GM23338 (cell line): ENCODE data around the gene ITIH3. TPM values are rescaled to one million over a fixed set of nuclear protein-coding genes. Genes with fewer than 3 reads are reported as not detected.

Experiments
- ATAC-seq: fragments of 200-7000 bp; cut with Tn5 transposase; 3 replicates; pipeline ENCODE4 v1.9.1; 2020
- DNase-seq: peaks from one replicate; pipeline ENCODE4 v3.0.0-alpha.2; 2015; ENCODE audit warnings: low spot score
- H2AFZ ChIP-seq: fragments of 200-600 bp; sonication (generic); 2 replicates; pipeline ENCODE4 v1.8.0; 2016; ENCODE audit warnings: antibody characterized with exemption, mild to moderate bottlenecking, moderate library complexity
- H3F3A ChIP-seq: fragments of 200-600 bp; sonication (generic); replicated peaks from 2 replicates; pipeline ENCODE4 v1.8.0; 2017; ENCODE audit warnings: antibody characterized with exemption, mixed run types, low read depth
- H3K27ac ChIP-seq: fragments of 200-600 bp; sonication (generic); 2 replicates; pipeline ENCODE4 v1.6.1; 2016; ENCODE audit warnings: low read depth
- H3K27me3 ChIP-seq: fragments of 200-600 bp; sonication (generic); 2 replicates; pipeline ENCODE4 v1.8.0; 2016; ENCODE audit warnings: mild to moderate bottlenecking, mixed run types, moderate library complexity; ENCODE audit not compliant: insufficient read depth
- H3K36me3 ChIP-seq: fragments of 200-600 bp; sonication (generic); 2 replicates; pipeline ENCODE4 v1.8.0; 2016; ENCODE audit warnings: mild to moderate bottlenecking; ENCODE audit not compliant: insufficient read depth
- H3K4me1 ChIP-seq: fragments of 200-600 bp; sonication (generic); 2 replicates; pipeline ENCODE4 v1.8.0; 2016; ENCODE audit warnings: mild to moderate bottlenecking, moderate library complexity; ENCODE audit not compliant: insufficient read depth
- H3K4me2 ChIP-seq: fragments of 200-600 bp; sonication (generic); 2 replicates; pipeline ENCODE4 v1.7.1; 2017; ENCODE audit warnings: mixed run types
- H3K4me3 ChIP-seq: fragments of 200-600 bp; sonication (generic); 2 replicates; pipeline ENCODE4 v1.6.1; 2016; ENCODE audit warnings: mixed run types
- H3K79me2 ChIP-seq: fragments of 200-600 bp; sonication (generic); replicated peaks from 2 replicates; pipeline ENCODE4 v1.8.0; 2017; ENCODE audit warnings: mild to moderate bottlenecking; ENCODE audit not compliant: insufficient read depth
- H3K9me2 ChIP-seq: fragments of 200-600 bp; sonication (generic); 2 replicates; pipeline ENCODE4 v1.8.0; 2017; ENCODE audit not compliant: insufficient read depth
- H4K20me1 ChIP-seq: fragments of 200-600 bp; sonication (generic); replicated peaks from 2 replicates; pipeline ENCODE4 v1.8.0; 2017; ENCODE audit warnings: mild to moderate bottlenecking; ENCODE audit not compliant: insufficient read depth
- H3K27ac Mint-ChIP-seq: 2 replicates; pipeline ENCODE4 v1.8.0; 2020; ENCODE audit warnings: inconsistent platforms, mild to moderate bottlenecking, moderate library complexity, mixed read lengths
- H3K27me3 Mint-ChIP-seq: 3 replicates; pipeline ENCODE4 v1.8.0; 2022; ENCODE audit warnings: low read depth, mild to moderate bottlenecking, moderate library complexity, mixed read lengths, inconsistent platforms; ENCODE audit not compliant: insufficient read depth, poor library complexity
- H3K36me3 Mint-ChIP-seq: 3 replicates; pipeline ENCODE4 v1.8.0; 2021; ENCODE audit warnings: low read depth, mild to moderate bottlenecking, inconsistent platforms, moderate library complexity, mixed read lengths
- H3K4me1 Mint-ChIP-seq: 3 replicates; pipeline ENCODE4 v1.8.0; 2020; ENCODE audit warnings: mild to moderate bottlenecking, inconsistent platforms, mixed read lengths
- H3K4me3 Mint-ChIP-seq: 3 replicates; pipeline ENCODE4 v1.8.0; 2021; ENCODE audit warnings: moderate library complexity, mild to moderate bottlenecking, inconsistent platforms, mixed read lengths
- H3K9me3 Mint-ChIP-seq: 3 replicates; pipeline ENCODE4 v1.8.0; 2020; ENCODE audit warnings: moderate library complexity, mild to moderate bottlenecking, inconsistent platforms, mixed read lengths
- CREB1 ChIP-seq: fragments of 250-450 bp; sonication (Bioruptor Pico); IDR thresholded peaks from 2 replicates; pipeline ENCODE4 v1.5.0; 2020; ENCODE audit warnings: low read depth, mild to moderate bottlenecking, moderate library complexity
- CTCF ChIP-seq, 2 experiments: fragments of 200-600 bp in 1 of 2; sonication (generic) in 1 of 2; conservative IDR thresholded peaks; 2 replicates each; pipeline versions ENCODE4 v1.5.1 to v1.6.1; 2016 to 2017; ENCODE audit warnings: antibody characterized with exemption in 2 of 2, low read depth in 2 of 2, mild to moderate bottlenecking in 2 of 2, moderate library complexity in 1 of 2
- ETS1 ChIP-seq: IDR thresholded peaks from 2 replicates; pipeline ENCODE4 v1.6.1; 2016; ENCODE audit warnings: antibody characterized with exemption
- EZH2 ChIP-seq: fragments of 200-600 bp; sonication (generic); IDR thresholded peaks from one replicate; pipeline ENCODE4 v1.8.0; 2017; ENCODE audit warnings: antibody characterized with exemption, mild to moderate bottlenecking, low read depth; ENCODE audit not compliant: unreplicated experiment
- EZH2phosphoT487 ChIP-seq: fragments of 200-600 bp; sonication (generic); IDR thresholded peaks from one replicate; pipeline ENCODE4 v1.8.1; 2018; ENCODE audit warnings: antibody characterized with exemption; ENCODE audit not compliant: unreplicated experiment
- JUNB ChIP-seq: IDR thresholded peaks from one replicate; pipeline ENCODE4 v1.6.1; 2016; ENCODE audit warnings: antibody characterized with exemption; ENCODE audit not compliant: unreplicated experiment
- NANOG ChIP-seq: IDR thresholded peaks from 2 replicates; pipeline ENCODE4 v1.6.1; 2016; ENCODE audit warnings: antibody characterized with exemption, borderline replicate concordance
- POLR2AphosphoS5 ChIP-seq: IDR thresholded peaks from 2 replicates; pipeline ENCODE4 v1.6.1; 2016; ENCODE audit warnings: antibody characterized with exemption, low read depth
- STAT1 ChIP-seq: IDR thresholded peaks from one replicate; pipeline ENCODE4 v1.6.1; 2016; ENCODE audit warnings: antibody characterized with exemption; ENCODE audit not compliant: unreplicated experiment
- ZNF114 ChIP-seq: fragments of 250-450 bp; sonication (Bioruptor Pico); IDR thresholded peaks from 2 replicates; pipeline ENCODE4 v1.5.0; 2020; ENCODE audit warnings: mild to moderate bottlenecking, moderate library complexity
- ZNF331 ChIP-seq: fragments of 250-450 bp; sonication (Bioruptor Pico); IDR thresholded peaks from 2 replicates; pipeline ENCODE4 v1.5.0; 2020; ENCODE audit warnings: low read depth, mild to moderate bottlenecking, moderate library complexity
- polyA plus RNA-seq: library from polyadenylated mRNA; unstranded; fragments of >200 nt; fragmentation: Nextera tagmentation; extraction: Ambion mirVana; gene quantifications from 2 replicates; pipeline ENCODE4 v1.2.1, GENCODE V29; 2016
- total RNA-seq: library from RNA; depleted of rRNA; stranded (reverse); fragments of >200 nt; shearing (Covaris generic); gene quantifications from 2 replicates; pipeline ENCODE4 v1.2.3, GENCODE V29; 2014
- TF ChIP-seq, protein P1 (sequence below): fragments of 250-450 bp; sonication (Bioruptor Pico); IDR thresholded peaks from 2 replicates; pipeline ENCODE4 v1.5.0; 2020; ENCODE audit warnings: mild to moderate bottlenecking, moderate library complexity

The ITIH3 gene
- total and polyA plus RNA-seq, 2 experiments from 2014 or later = not detected

DNA sequence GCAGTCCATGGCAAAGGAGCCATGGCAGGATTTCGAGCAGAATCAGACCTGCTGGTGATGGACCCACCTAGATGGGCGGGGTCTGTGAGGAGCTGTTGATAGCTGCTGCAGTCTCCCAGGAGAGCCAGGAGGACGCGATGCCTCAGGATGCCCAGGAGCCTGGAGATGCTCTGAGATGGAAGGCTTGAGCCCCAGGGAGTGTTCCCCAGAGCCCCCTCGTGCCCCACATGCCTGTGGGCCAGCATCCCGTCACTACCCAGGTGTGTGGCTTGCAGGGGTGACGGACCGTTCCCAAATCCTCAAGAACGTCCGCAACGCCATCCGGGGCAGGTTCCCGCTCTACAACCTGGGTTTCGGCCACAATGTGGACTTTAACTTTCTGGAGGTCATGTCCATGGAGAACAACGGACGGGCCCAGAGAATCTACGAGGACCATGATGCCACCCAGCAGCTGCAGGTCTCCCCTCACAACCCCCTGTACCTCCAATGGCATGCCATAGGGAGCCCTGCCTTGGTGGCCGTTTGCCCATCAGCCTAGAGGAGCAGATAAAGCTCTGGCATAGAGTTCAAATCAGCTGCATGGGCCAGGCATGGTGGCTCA, 10.5 kb upstream of the ITIH3 start (continued):
- TF ChIP-seq EZH2 (no peak), JUNB (no peak), EZH2phosphoT487 (no peak), CREB1 (CRISPR knock-in tag) (no peak), ETS1 (no peak)

DNA sequence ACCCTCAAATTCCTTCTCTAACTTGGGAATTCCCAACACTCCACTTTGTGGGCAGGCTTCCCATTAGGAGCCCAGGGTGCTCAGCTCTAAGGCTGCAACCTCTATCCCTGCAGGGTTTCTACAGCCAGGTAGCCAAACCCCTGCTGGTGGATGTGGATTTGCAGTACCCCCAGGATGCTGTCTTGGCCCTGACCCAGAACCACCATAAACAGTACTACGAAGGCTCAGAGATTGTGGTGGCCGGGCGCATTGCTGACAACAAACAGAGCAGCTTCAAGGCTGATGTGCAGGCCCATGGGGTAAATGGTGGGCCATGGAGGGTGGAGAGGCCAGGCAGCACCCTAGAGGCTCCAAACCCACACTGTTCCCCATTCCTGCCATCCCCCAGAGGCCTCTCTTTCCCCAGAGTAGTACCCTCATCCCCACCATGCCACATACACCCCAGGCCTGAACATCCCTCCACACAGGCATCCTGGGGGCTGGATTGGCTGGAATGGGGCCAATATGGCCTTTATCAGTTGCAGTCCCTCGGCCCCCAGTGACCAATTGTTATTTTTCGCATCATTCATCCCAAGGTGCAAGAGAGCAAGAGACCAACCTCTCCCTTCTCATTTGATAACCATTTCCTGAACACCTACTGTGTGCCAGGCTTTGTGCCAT, 9.5 kb upstream of the ITIH3 start:
- H3K9me3 Mint-ChIP-seq = peaks cover 2% of the 10 kb centered on the region; the same call in 1 of the 3 replicates
- no peak for ATAC-seq
- TF ChIP-seq, protein P1, sequence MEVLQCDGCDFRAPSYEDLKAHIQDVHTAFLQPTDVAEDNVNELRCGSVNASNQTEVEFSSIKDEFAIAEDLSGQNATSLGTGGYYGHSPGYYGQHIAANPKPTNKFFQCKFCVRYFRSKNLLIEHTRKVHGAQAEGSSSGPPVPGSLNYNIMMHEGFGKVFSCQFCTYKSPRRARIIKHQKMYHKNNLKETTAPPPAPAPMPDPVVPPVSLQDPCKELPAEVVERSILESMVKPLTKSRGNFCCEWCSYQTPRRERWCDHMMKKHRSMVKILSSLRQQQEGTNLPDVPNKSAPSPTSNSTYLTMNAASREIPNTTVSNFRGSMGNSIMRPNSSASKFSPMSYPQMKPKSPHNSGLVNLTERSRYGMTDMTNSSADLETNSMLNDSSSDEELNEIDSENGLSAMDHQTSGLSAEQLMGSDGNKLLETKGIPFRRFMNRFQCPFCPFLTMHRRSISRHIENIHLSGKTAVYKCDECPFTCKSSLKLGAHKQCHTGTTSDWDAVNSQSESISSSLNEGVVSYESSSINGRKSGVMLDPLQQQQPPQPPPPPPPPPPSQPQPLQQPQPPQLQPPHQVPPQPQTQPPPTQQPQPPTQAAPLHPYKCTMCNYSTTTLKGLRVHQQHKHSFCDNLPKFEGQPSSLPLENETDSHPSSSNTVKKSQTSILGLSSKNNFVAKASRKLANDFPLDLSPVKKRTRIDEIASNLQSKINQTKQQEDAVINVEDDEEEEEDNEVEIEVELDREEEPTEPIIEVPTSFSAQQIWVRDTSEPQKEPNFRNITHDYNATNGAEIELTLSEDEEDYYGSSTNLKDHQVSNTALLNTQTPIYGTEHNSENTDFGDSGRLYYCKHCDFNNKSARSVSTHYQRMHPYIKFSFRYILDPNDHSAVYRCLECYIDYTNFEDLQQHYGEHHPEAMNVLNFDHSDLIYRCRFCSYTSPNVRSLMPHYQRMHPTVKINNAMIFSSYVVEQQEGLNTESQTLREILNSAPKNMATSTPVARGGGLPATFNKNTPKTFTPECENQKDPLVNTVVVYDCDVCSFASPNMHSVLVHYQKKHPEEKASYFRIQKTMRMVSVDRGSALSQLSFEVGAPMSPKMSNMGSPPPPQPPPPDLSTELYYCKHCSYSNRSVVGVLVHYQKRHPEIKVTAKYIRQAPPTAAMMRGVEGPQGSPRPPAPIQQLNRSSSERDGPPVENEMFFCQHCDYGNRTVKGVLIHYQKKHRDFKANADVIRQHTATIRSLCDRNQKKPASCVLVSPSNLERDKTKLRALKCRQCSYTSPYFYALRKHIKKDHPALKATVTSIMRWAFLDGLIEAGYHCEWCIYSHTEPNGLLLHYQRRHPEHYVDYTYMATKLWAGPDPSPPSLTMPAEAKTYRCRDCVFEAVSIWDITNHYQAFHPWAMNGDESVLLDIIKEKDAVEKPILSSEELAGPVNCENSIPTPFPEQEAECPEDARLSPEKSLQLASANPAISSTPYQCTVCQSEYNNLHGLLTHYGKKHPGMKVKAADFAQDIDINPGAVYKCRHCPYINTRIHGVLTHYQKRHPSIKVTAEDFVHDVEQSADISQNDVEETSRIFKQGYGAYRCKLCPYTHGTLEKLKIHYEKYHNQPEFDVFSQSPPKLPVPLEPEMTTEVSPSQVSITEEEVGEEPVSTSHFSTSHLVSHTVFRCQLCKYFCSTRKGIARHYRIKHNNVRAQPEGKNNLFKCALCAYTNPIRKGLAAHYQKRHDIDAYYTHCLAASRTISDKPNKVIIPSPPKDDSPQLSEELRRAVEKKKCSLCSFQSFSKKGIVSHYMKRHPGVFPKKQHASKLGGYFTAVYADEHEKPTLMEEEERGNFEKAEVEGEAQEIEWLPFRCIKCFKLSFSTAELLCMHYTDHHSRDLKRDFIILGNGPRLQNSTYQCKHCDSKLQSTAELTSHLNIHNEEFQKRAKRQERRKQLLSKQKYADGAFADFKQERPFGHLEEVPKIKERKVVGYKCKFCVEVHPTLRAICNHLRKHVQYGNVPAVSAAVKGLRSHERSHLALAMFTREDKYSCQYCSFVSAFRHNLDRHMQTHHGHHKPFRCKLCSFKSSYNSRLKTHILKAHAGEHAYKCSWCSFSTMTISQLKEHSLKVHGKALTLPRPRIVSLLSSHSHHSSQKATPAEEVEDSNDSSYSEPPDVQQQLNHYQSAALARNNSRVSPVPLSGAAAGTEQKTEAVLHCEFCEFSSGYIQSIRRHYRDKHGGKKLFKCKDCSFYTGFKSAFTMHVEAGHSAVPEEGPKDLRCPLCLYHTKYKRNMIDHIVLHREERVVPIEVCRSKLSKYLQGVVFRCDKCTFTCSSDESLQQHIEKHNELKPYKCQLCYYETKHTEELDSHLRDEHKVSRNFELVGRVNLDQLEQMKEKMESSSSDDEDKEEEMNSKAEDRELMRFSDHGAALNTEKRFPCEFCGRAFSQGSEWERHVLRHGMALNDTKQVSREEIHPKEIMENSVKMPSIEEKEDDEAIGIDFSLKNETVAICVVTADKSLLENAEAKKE (CRISPR knock-in tag) = no peak
- TF ChIP-seq ZNF114 (no peak), JUNB (no peak), CREB1 (CRISPR knock-in tag) (no peak), NANOG (no peak), STAT1 (no peak), ZNF331 (CRISPR knock-in tag) (no peak), EZH2phosphoT487 (no peak), EZH2 (no peak), ETS1 (no peak), CTCF (conservative IDR thresholded peaks at IDR 0.05; ENCODE audit: low read depth in 2 of 2) (no peak), POLR2AphosphoS5 (no peak)

More for the DNA sequence above, 9.5 kb upstream of the ITIH3 start:
- H3K36me3 Mint-ChIP-seq = no peaks in the 10 kb centered on the region; the same call in 2 of the 3 replicates
- no peaks in the 10 kb centered on the region for H3K36me3 ChIP-seq
- no peaks in the 10 kb centered on the region for H3F3A ChIP-seq
- no peak overlapping the region for H3K4me2 ChIP-seq
- H2AFZ ChIP-seq = no peak overlapping the region
- H3K4me3 Mint-ChIP-seq = no peak overlapping the region
- no peaks in the 10 kb centered on the region for H3K27me3 ChIP-seq
- no peaks in the 10 kb centered on the region for H3K79me2 ChIP-seq
- peaks cover 12% of the 10 kb centered on the region for H3K4me1 Mint-ChIP-seq
- no peak overlapping the region for H3K27ac Mint-ChIP-seq
- no peaks in the 10 kb centered on the region for H3K4me1 ChIP-seq
- no peak for DNase-seq
- no peak overlapping the region for H3K27ac ChIP-seq
- H3K27me3 Mint-ChIP-seq = peaks cover 21% of the 10 kb centered on the region
- H3K9me2 ChIP-seq = peaks cover 6% of the 10 kb centered on the region; the same call in 1 of the 2 replicates
- no peaks in the 10 kb centered on the region for H4K20me1 ChIP-seq
- H3K4me3 ChIP-seq = no peak overlapping the region
